GM10847 (cell line): Measurements from ENCODE around the gene AARS2.

Experiments
- POLR2A ChIP-seq: IDR thresholded peaks from 2 replicates; pipeline ENCODE4 v1.6.1; 2011; ENCODE audit not compliant: insufficient read length; ENCODE audit errors: extremely low read depth

The AARS2 gene

DNA sequence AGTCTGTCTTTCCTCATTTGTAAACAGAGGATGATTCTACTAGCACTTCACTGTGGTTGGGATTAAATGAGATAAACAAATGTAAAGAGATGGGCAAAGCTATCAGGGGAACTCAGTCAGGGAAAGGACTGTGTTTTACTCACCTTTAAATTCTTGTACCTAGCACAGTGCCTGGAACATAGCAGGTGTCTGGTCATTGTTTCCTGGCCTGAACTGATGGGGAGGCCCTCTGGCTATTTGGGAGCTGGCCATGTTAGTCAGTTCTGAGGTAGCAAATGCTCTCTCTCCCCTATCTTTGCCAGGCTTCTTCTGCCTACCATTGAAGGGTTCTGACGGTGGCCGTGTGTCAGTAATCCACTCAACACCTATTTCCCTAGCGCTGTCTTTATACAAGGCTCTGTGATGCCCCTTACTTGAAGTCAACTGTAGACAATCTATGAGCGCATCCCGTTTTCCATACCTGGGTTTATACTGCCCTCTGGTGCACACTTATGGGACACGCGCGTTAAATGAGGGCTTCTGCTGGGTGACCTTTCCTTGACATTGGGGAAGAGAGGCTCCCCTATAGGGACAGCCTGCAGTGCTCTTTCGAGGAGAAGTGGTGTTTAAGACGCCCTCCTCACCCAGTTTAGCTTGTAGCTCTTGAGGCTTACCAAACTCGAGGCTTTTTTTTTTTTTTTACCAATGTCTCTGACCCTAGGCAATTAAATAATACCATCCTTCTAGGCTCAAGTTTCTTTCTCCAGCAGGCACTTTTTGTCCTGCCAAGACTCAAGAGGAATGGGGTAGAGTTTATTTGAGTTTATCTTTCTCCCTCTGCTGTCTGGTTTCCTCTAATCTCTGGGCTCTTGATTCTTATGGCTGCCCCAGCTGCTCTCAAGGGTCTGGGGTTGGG lies 25.3 kb upstream of the AARS2 start:
- TF ChIP-seq POLR2A = no peak

DNA sequence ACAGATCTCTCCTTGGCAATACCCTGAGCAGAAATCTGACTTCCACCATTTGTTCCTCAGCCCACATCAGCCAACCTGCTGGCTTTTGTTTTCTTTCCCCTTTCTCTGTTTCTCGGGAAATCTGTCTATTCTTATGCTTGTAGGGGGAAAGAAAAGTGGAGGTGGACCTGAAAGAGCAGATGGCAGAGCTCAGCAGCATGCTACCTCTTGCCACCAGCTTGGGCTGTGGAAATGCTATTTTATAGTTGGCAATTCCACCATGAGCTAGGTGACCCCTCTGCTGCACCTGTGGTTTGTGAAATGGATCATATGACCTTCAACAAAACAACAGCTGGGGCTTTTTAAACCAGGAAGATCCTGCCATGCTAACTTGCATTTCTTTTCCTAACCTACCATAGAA lies 22.5 kb upstream of the AARS2 start:
- TF ChIP-seq POLR2A = no peak

DNA sequence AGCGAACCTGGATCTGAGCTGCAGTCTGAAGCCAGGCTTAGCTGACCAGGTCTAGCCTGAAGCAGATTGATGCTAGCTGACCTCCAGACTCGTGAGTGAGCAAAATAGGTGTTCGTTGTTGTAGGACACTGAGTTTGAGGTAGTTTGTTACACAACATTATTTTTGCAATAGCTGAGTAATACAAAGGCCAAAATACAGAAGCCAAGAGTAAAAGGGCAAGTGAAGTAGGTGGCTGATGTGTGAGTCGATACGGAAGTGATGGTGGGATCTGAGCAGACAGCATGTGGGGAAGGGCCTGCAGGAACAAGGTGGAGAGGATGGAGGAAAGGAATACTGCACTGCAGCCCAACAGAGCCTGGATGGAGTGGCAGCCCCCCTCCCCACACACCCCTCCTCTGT lies 20.8 kb upstream of the AARS2 start:
- no peak for TF ChIP-seq POLR2A

DNA sequence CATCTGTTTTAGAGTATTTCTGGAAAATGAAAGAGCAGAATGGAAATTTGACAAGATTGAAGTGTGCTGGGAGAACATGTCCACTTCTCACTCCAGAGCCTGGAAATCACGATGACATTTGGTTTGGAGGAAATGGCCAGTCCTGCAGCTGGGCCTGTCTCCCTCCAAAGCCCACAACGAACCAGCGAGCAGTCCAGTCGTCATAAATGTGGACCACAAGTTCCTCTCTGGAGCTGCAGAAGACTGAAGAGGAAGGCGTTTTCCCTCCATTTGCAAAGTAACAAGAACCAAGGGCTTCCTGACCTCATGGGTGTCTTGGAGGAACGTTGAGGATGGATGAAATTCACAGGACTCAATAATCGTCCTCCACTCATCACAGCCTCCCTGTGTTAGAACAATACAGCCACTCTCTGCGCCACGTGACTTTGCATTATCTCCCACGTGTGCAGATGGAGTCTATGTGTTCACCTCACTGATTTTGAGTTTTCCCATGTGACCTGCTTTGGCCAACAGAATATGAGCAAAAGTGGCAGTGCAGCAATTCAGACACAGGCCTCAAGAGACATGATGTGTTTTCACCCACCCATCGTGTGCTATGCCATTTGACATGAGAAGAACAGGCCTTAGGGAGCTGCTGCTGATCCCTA lies 20.2 kb upstream of the AARS2 start:
- no peak for TF ChIP-seq POLR2A

DNA sequence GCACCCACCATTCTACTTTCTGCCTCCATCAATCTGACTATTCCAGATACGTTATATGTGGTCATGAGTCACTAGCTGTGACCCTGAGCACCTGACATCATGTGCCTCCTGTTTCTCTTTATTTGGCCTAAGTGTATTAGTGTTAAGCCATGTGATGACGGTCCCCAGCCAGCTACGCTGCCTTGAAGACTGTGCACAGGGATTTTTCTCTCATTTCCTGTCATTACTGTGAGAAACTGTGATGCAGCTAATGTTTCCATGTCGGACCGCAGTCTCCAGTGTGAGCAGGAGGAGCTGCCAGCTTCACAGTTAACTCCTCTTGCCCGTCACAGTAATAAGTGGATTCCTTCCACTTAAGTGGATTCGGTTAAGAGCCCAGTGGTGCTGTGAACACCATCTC lies 19.4 kb upstream of the AARS2 start:
- TF ChIP-seq POLR2A = no peak

DNA sequence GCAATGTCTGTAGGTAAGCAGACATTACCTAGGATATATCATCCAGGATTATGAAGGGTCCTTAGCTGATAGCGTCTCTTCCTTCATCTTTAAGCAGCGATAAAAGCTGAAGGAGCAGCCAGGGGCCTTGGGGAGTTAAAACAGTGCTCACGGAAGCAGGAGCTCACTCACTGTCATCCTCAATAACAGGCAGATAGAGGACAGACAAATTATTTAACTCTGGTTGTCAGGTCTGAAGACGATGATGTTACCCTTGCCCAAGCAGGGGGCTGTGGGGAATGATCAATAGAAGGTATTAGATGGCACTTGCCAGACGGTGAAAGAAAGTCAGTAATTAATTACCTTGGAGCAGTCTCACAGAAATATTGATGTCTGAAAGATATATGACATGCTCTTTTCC lies 16.7 kb upstream of the AARS2 start:
- no peak for TF ChIP-seq POLR2A

DNA sequence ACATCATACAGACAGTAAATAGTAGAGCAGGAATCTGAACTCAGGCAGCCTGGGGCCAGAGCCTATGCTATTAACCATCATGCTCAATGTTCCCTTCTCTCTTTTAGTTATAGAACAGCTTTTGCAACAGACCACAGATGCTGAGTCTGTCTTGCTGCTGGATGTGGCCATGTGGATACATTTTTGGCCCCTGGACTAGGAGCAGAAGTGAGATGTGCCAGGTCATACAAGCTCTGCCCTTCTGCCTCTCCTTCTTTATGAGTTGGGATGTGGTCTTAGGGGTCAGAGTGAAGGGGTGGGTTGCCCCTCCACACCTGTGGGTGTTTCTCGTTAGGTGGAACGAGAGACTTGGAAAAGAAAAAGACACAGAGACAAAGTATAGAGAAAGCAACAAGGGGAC lies 14.6 kb upstream of the AARS2 start:
- no peak for TF ChIP-seq POLR2A

DNA sequence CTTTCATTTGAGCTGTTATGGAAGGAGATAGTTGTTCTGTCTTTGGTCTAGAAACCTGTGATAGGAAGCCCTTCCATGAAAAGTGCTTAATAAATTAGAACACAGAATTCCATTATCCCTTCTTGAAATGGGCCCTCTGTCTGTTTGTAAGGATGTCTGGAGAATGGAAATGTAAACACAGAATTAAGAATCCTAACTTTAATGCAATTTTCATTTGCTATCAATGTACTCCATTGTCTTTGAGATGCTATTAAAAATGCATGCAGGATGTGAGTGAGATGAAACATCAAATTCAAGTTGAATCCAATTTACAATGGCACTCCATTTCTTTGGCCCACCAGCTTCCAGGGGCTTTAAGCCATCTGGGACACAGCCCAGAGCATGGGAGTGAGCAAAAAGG lies 13.9 kb upstream of the AARS2 start:
- no peak for TF ChIP-seq POLR2A

DNA sequence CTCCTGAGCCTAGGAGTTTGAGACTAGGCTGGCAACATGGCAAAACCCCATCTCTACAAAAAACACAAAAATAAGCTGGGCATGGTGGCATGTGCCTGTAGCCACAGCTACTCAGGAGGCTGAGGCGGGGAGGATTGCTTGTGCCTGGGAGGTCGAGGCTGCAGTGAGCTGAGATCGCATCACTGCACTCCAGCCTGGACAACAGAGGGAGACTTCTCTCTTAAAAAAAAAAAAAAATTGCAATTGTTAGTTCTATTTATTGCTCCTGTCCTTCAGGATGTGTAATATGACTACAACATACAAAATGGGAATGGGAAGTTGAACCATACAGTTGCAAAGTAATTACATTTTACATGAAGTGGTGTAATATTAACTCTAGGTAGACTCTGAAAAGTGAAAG lies 8.1 kb upstream of the AARS2 start:
- no peak for TF ChIP-seq POLR2A

DNA sequence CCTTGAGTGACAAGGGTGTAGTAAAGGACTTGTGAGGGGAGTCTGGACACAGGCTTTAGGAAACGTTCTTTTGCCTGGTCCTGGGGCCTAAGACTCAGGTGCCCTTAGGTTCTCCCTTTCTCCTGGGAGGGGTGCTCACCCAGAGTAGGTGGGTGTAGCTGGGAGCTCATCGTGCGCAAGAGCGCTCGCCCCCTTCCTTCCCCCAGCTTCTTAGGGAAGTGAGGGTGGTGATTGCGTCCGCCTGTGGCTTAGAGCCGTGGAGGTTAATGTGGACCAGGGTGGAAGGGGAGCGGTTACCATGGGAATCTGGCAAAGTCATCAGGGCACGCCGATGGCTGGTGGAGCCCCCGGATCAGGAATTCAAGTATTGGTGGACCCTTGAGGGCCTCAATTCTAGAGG lies 3.3 kb upstream of the AARS2 start:
- TF ChIP-seq POLR2A = no peak

DNA sequence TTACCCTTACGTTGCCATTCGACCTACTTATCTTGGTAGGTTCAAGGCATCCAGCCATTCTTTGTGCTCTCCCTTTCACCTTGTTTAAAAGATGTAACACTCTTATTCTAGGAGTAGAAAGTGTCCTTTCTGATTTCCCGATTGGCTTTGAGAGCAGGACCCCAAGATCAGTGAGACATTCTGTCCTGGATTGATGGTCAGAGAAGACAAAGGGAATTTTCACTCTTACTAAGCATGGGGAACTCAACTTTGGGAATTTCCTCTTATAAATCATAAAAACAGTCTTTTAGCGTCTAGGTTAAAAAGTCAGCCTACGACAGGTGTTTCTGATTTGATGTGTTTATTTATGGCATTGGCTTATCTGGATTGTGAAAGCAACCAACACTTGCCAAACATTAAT lies 2.8 kb upstream of the AARS2 start:
- TF ChIP-seq POLR2A = no peak

DNA sequence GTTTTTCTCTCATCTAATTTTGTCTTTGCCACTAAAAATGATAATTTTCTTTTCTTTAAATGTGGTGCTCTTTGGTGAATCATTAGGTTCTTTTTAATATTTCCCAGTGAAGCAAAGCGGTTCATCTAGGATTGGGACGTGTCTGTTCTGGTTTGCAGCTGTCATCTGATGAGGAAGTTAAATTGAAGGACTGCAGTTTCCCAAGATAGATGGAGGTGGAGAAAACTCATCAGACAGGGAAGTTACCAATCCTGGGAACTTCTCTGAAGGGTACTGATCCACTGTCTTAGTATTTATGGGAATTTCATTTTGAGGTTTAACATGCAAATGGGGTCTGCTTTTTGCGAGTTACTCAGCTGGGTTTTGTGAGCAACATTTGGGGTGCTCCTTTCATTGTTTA lies 2.4 kb upstream of the AARS2 start:
- TF ChIP-seq POLR2A = no peak

DNA sequence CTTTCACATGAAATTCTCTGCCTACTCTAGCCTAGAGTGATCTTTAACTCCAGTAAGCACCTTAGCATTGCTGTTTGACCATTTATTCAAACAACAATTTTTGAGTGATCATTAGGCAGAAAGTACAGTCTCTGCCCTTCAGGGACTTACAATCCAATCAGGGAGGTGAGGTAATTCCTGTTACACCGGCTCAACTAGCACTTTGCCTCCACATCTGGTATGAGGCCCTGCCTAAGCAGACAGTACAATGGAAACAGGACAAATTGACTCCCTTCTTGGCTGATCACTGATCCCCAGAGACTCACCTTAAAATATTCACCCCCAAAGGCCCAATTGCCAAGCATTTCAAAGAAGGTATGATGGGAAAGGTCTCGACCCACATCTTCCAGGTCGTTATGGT lies 1.4 kb downstream of the AARS2 start:
- TF ChIP-seq POLR2A = no peak

DNA sequence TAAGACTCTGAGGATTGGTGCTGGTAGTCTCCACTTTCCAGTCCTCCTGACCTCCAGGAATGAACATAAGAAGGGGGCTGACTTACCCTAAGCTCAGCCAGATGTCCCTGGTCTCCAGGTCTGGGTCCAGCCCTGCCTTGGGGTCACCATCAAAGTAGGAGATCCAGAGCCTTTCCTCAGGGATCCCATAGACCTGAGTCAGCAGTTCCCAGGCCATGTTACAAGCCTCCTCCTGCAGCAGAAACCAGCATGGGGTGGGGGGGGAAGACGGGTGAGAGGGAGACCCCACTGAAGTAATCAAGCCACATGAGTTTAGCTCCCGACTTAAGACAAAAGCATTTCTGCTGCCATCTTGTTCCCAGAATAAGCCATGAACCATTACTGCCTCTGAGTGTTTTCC lies 1.8 kb downstream of the AARS2 start:
- no peak for TF ChIP-seq POLR2A

DNA sequence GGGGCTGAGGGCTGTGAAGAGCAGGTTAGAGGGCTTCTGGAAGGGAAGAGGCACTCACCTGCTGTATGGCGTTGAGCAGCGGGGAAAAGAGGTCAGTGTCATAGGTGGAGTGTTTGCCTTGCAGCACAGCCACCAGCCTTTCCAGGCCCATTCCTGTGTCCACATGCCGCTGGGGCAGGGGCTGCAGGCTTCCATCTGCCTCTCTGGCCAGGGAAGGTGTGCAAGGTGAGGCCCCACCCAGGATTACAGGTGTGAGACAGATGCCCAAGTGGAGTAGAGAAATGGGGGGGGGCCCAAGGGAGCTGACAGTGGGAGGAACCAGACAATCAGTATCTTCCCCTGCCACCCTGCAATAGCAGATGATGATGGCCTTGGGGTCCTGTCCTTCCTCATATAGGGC lies 2.9 kb downstream of the AARS2 start:
- no peak for TF ChIP-seq POLR2A

DNA sequence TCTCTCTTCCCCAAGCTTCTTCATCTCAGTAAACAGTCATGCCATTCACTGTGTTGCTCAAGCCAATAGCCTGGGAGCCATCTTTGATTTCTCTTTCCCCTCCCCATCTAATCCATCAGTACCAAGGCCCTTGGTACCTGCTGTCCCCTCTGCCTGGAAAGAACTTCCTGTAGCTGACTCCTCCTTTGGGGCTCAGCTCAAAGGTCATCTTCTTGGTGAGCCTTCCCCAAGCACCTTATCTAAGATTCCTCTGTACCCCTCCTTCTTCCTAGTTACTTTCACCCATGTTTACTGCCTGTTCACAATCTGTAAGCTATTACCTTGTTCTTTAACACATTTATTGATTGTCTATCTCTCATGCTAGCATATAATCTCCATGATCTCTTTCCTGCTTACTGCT lies 3.5 kb downstream of the AARS2 start:
- no peak for TF ChIP-seq POLR2A

DNA sequence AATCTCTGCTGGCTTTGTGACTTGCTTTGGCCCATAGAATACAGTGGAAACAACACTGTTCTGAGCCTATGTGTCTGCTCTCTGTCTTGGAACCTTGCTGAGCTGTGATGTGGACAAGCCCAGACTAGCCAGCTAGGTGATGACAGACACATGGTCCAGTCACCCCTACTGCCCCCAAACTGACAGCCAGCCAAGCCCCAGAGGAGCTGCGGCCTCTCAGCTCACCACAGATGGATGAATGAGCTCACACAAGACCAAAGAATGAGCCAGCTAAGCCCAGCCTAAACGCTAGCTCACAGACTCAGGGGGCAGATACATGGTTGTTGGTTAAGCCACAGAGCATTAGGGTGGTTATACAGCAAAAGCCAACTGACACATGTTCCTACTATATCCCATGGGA lies 4.1 kb downstream of the AARS2 start:
- no peak for TF ChIP-seq POLR2A
